SK-N-SH (cell line): ENCODE results near the gene MON2.
"Not testable (repeated sequence)": the region's sequence is repeated elsewhere in the genome, so short reads cannot be mapped to it uniquely, and the experiment has no call there.

Experiments used
- CTCF ChIP-seq: fragments of 200-600 bp; sonication (generic); IDR thresholded peaks from 2 replicates; pipeline ENCODE4 v1.6.1; 2017; ENCODE audit warnings: antibody characterized with exemption, mild to moderate bottlenecking, moderate library complexity
- ELF1 ChIP-seq: IDR thresholded peaks from 2 replicates; pipeline ENCODE4 v1.4.0; 2012
- EP300 ChIP-seq, 2 experiments: IDR thresholded peaks; 2 replicates each; pipeline versions ENCODE4 v1.4.0 to v1.6.1; 2012; ENCODE audit warnings: borderline replicate concordance in 1 of 2, low read depth in 1 of 2, low read length in 1 of 2
- GABPA ChIP-seq: IDR thresholded peaks from 2 replicates; pipeline ENCODE4 v1.4.0; 2012; ENCODE audit warnings: low read depth, mild to moderate bottlenecking
- IRF3 ChIP-seq: fragments of 150-350 bp; IDR thresholded peaks from 2 replicates; pipeline ENCODE4 v1.6.1; 2016; ENCODE audit warnings: mild to moderate bottlenecking, low read depth, low read length
- NRF1 ChIP-seq: IDR thresholded peaks from 2 replicates; pipeline ENCODE4 v1.6.1; 2012; ENCODE audit warnings: low read depth, mild to moderate bottlenecking, low read length
- POLR2AphosphoS5 ChIP-seq: IDR thresholded peaks from 2 replicates; pipeline ENCODE4 v1.6.1; 2012; ENCODE audit warnings: low read depth, low read length
- RXRA ChIP-seq: IDR thresholded peaks from 2 replicates; pipeline ENCODE4 v1.4.0; 2012; ENCODE audit warnings: low read depth, mild to moderate bottlenecking, borderline replicate concordance
- SMC3 ChIP-seq: IDR thresholded peaks from 2 replicates; pipeline ENCODE4 v1.6.1; 2012; ENCODE audit warnings: low read depth, low read length, improper control_type of control experiment
- YY1 ChIP-seq: IDR thresholded peaks from 2 replicates; pipeline ENCODE4 v1.4.0; 2012; ENCODE audit warnings: low read depth, mild to moderate bottlenecking
- TF ChIP-seq, protein P1 (sequence below): IDR thresholded peaks from 2 replicates; pipeline ENCODE4 v1.6.1; 2012; ENCODE audit warnings: mild to moderate bottlenecking, low read depth, low read length, moderate library complexity

DNA sequence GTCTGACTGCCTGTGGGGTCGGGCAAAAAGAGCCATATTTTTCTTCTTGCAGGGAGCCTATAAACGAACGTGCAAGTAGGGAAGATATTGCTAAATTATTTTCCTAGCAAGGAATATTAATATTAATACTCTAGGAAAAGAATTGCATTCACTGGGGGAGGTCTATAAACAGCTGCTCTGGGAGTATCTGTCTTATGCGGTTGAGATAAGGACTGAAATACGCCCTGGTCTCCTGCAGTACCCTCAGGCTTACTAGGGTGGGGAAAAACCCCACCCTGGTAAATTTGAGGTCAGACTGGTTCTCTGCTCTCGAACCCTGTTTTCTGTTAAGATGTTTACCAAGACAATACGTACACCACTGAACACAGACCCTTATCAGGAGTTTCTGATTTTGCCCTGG is 3.4 kb upstream of the MON2 start:
- not testable (repeated sequence) for TF ChIP-seq CTCF; IRF3; GABPA; EP300 (IDR thresholded peaks at IDR 0.05; ENCODE audit: borderline replicate concordance in 1 of 2, low read depth in 1 of 2, low read length in 1 of 2); POLR2AphosphoS5; YY1; NRF1; RXRA; ELF1; SMC3
- TF ChIP-seq, protein P1, sequence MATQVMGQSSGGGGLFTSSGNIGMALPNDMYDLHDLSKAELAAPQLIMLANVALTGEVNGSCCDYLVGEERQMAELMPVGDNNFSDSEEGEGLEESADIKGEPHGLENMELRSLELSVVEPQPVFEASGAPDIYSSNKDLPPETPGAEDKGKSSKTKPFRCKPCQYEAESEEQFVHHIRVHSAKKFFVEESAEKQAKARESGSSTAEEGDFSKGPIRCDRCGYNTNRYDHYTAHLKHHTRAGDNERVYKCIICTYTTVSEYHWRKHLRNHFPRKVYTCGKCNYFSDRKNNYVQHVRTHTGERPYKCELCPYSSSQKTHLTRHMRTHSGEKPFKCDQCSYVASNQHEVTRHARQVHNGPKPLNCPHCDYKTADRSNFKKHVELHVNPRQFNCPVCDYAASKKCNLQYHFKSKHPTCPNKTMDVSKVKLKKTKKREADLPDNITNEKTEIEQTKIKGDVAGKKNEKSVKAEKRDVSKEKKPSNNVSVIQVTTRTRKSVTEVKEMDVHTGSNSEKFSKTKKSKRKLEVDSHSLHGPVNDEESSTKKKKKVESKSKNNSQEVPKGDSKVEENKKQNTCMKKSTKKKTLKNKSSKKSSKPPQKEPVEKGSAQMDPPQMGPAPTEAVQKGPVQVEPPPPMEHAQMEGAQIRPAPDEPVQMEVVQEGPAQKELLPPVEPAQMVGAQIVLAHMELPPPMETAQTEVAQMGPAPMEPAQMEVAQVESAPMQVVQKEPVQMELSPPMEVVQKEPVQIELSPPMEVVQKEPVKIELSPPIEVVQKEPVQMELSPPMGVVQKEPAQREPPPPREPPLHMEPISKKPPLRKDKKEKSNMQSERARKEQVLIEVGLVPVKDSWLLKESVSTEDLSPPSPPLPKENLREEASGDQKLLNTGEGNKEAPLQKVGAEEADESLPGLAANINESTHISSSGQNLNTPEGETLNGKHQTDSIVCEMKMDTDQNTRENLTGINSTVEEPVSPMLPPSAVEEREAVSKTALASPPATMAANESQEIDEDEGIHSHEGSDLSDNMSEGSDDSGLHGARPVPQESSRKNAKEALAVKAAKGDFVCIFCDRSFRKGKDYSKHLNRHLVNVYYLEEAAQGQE = not testable (repeated sequence)
